ENCODE data around the gene COL4A6.

The COL4A6 gene

DNA sequence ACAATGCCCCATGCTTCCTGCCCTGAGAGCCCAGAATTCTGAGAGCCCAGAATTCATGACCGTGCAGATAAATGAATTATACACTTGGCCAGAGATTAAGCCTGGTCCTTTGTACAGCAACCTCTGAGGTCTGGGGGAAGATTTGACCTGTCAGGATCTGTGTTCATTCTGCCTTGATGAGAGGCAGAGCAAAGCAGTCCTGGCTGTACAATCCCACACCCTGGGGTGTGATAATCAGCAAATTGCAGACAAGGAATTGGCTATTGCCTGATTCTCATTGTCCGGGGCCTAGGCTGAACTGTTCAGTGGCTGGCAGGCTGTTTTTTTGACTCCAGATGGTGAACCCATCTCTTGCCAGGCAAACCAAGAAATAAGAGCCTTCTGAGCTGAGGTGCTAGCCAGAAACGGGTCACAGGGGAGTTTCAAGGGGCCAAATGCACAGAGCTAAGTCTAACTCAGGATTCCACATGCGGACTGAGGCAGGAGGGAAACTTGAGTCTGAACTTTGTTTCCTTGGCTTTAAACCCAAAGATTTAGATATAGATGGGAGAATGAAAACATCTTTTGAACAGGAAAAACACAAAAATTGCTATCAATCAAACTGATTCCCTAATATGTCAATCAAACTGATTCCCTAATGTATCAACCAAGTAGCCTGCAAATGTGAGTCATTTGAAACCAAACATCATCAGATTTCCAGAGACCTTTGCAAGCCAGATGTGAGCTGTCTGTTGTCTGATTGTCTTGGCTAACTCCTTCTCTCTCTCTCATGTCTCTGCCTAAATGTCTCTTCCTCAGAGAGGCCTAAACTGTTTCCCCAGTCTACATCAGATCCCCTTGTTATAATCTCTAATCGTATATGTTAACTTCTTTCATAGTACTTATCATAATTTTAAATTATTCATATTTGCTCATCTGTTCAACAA is 187.3 kb downstream of the COL4A6 start:
- no peak for ATAC-seq
- no peak for TF ChIP-seq RARB (CRISPR knock-in tag; IDR thresholded peaks at IDR 0.05)
- TF ChIP-seq ZNF70 (CRISPR knock-in tag; IDR thresholded peaks at IDR 0.05) = no peak
- TF ChIP-seq TOX (CRISPR knock-in tag; IDR thresholded peaks at IDR 0.05; ENCODE audit: borderline replicate concordance) = no peak
- TF ChIP-seq, protein P1, sequence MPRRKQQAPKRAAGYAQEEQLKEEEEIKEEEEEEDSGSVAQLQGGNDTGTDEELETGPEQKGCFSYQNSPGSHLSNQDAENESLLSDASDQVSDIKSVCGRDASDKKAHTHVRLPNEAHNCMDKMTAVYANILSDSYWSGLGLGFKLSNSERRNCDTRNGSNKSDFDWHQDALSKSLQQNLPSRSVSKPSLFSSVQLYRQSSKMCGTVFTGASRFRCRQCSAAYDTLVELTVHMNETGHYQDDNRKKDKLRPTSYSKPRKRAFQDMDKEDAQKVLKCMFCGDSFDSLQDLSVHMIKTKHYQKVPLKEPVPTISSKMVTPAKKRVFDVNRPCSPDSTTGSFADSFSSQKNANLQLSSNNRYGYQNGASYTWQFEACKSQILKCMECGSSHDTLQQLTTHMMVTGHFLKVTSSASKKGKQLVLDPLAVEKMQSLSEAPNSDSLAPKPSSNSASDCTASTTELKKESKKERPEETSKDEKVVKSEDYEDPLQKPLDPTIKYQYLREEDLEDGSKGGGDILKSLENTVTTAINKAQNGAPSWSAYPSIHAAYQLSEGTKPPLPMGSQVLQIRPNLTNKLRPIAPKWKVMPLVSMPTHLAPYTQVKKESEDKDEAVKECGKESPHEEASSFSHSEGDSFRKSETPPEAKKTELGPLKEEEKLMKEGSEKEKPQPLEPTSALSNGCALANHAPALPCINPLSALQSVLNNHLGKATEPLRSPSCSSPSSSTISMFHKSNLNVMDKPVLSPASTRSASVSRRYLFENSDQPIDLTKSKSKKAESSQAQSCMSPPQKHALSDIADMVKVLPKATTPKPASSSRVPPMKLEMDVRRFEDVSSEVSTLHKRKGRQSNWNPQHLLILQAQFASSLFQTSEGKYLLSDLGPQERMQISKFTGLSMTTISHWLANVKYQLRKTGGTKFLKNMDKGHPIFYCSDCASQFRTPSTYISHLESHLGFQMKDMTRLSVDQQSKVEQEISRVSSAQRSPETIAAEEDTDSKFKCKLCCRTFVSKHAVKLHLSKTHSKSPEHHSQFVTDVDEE (CRISPR knock-in tag; IDR thresholded peaks at IDR 0.05) = no peak
- TF ChIP-seq GLIS3 (CRISPR knock-in tag; IDR thresholded peaks at IDR 0.05) = no peak
- no peak for TF ChIP-seq TCF4 (CRISPR knock-in tag; IDR thresholded peaks at IDR 0.05; ENCODE audit: borderline replicate concordance)
- TF ChIP-seq OSR1 (CRISPR knock-in tag; IDR thresholded peaks at IDR 0.05) = no peak
- TF ChIP-seq ZFP3 (CRISPR knock-in tag; IDR thresholded peaks at IDR 0.05) = no peak
- TF ChIP-seq, protein P2, sequence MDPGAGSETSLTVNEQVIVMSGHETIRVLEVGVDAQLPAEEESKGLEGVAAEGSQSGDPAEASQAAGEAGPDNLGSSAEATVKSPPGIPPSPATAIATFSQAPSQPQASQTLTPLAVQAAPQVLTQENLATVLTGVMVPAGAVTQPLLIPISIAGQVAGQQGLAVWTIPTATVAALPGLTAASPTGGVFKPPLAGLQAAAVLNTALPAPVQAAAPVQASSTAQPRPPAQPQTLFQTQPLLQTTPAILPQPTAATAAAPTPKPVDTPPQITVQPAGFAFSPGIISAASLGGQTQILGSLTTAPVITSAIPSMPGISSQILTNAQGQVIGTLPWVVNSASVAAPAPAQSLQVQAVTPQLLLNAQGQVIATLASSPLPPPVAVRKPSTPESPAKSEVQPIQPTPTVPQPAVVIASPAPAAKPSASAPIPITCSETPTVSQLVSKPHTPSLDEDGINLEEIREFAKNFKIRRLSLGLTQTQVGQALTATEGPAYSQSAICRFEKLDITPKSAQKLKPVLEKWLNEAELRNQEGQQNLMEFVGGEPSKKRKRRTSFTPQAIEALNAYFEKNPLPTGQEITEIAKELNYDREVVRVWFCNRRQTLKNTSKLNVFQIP (CRISPR knock-in tag; IDR thresholded peaks at IDR 0.05; ENCODE audit: borderline replicate concordance, low read depth) = no peak
- TF ChIP-seq SNAI2 (CRISPR knock-in tag; IDR thresholded peaks at IDR 0.05) = no peak
- TF ChIP-seq ESRRG (CRISPR knock-in tag; IDR thresholded peaks at IDR 0.05) = no peak
- TF ChIP-seq CSDC2 (CRISPR knock-in tag; IDR thresholded peaks at IDR 0.05) = no peak
- no peak for TF ChIP-seq ZFP30 (CRISPR knock-in tag; IDR thresholded peaks at IDR 0.05)
- no peak for TF ChIP-seq ZNF8 (CRISPR knock-in tag; IDR thresholded peaks at IDR 0.05)
- TF ChIP-seq ARNTL (CRISPR knock-in tag; IDR thresholded peaks at IDR 0.05; ENCODE audit: borderline replicate concordance, low read depth) = no peak
- no peak for TF ChIP-seq ZC3H10 (CRISPR knock-in tag; IDR thresholded peaks at IDR 0.05)
- TF ChIP-seq, protein P3, sequence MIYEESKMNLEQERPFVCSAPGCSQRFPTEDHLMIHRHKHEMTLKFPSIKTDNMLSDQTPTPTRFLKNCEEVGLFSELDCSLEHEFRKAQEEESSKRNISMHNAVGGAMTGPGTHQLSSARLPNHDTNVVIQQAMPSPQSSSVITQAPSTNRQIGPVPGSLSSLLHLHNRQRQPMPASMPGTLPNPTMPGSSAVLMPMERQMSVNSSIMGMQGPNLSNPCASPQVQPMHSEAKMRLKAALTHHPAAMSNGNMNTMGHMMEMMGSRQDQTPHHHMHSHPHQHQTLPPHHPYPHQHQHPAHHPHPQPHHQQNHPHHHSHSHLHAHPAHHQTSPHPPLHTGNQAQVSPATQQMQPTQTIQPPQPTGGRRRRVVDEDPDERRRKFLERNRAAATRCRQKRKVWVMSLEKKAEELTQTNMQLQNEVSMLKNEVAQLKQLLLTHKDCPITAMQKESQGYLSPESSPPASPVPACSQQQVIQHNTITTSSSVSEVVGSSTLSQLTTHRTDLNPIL (CRISPR knock-in tag; IDR thresholded peaks at IDR 0.05; ENCODE audit: low read depth) = no peak
- no peak for TF ChIP-seq BACH2 (CRISPR knock-in tag; IDR thresholded peaks at IDR 0.05; ENCODE audit: borderline replicate concordance)

DNA sequence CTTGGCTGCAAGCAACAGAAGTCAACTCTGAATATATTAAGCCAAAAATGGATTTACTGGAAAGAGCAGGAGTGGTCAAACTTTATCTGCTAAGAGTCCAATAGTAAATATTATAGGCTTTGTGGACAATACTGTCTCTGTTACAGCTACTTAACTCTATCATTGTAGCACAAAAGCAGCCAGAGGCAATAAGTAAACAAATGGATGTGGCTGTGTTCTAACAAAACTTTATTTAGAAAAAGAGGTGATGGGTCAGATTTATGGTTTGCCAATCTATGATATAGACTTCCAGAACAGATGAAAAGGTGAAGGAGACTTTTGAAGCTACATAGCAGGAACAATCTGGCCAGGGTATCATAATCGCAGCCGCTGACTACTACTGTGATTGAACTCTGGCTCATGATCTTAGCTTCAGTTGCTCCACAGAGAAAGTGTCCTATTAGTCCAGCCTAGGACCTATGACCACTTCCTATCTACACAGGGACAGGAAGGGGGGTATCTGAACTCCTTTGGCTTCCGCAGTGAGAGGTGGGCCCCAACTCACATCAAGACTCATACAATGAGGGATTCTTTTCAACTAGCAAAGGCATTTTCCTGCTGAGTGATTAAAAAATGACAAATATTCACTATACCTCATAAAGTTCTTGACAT is 191.8 kb downstream of the COL4A6 start:
- ATAC-seq = no peak
- no peak for TF ChIP-seq ARNTL (CRISPR knock-in tag; IDR thresholded peaks at IDR 0.05; ENCODE audit: borderline replicate concordance, low read depth)
- no peak for TF ChIP-seq SNAI2 (CRISPR knock-in tag; IDR thresholded peaks at IDR 0.05)
- TF ChIP-seq TCF4 (CRISPR knock-in tag; IDR thresholded peaks at IDR 0.05; ENCODE audit: borderline replicate concordance) = no peak
- TF ChIP-seq, protein P4, sequence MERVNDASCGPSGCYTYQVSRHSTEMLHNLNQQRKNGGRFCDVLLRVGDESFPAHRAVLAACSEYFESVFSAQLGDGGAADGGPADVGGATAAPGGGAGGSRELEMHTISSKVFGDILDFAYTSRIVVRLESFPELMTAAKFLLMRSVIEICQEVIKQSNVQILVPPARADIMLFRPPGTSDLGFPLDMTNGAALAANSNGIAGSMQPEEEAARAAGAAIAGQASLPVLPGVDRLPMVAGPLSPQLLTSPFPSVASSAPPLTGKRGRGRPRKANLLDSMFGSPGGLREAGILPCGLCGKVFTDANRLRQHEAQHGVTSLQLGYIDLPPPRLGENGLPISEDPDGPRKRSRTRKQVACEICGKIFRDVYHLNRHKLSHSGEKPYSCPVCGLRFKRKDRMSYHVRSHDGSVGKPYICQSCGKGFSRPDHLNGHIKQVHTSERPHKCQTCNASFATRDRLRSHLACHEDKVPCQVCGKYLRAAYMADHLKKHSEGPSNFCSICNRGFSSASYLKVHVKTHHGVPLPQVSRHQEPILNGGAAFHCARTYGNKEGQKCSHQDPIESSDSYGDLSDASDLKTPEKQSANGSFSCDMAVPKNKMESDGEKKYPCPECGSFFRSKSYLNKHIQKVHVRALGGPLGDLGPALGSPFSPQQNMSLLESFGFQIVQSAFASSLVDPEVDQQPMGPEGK (CRISPR knock-in tag; IDR thresholded peaks at IDR 0.05; ENCODE audit: borderline replicate concordance) = no peak
- TF ChIP-seq ZC3H10 (CRISPR knock-in tag; IDR thresholded peaks at IDR 0.05) = no peak
- no peak for TF ChIP-seq OSR1 (CRISPR knock-in tag; IDR thresholded peaks at IDR 0.05)
- TF ChIP-seq PPARA (CRISPR knock-in tag; IDR thresholded peaks at IDR 0.05; ENCODE audit: borderline replicate concordance) = no peak
- no peak for TF ChIP-seq ZFP3 (CRISPR knock-in tag; IDR thresholded peaks at IDR 0.05)
- TF ChIP-seq TOX (CRISPR knock-in tag; IDR thresholded peaks at IDR 0.05; ENCODE audit: borderline replicate concordance) = no peak
- TF ChIP-seq, protein P2 (CRISPR knock-in tag; IDR thresholded peaks at IDR 0.05; ENCODE audit: borderline replicate concordance, low read depth) = no peak
- no peak for TF ChIP-seq BACH2 (CRISPR knock-in tag; IDR thresholded peaks at IDR 0.05; ENCODE audit: borderline replicate concordance)
- no peak for TF ChIP-seq ESRRG (CRISPR knock-in tag; IDR thresholded peaks at IDR 0.05)
- no peak for TF ChIP-seq CSDC2 (CRISPR knock-in tag; IDR thresholded peaks at IDR 0.05)
- TF ChIP-seq, protein P5, sequence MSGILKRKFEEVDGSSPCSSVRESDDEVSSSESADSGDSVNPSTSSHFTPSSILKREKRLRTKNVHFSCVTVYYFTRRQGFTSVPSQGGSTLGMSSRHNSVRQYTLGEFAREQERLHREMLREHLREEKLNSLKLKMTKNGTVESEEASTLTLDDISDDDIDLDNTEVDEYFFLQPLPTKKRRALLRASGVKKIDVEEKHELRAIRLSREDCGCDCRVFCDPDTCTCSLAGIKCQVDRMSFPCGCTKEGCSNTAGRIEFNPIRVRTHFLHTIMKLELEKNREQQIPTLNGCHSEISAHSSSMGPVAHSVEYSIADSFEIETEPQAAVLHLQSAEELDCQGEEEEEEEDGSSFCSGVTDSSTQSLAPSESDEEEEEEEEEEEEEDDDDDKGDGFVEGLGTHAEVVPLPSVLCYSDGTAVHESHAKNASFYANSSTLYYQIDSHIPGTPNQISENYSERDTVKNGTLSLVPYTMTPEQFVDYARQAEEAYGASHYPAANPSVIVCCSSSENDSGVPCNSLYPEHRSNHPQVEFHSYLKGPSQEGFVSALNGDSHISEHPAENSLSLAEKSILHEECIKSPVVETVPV (CRISPR knock-in tag; IDR thresholded peaks at IDR 0.05) = no peak
- TF ChIP-seq ZNF70 (CRISPR knock-in tag; IDR thresholded peaks at IDR 0.05) = no peak
- no peak for TF ChIP-seq ZNF565 (CRISPR knock-in tag; conservative IDR thresholded peaks at IDR 0.05; ENCODE audit: low read depth)
